Ureter (tissue), 1 donor: ENCODE measurements around the gene BICC1. TPM values are rescaled to one million over a fixed set of nuclear protein-coding genes. Genes with fewer than 3 reads are reported as not detected.

Experiments
- DNase-seq: peaks from one replicate; pipeline ENCODE4 v3.0.0-alpha.2; 2020; ENCODE audit warnings: low spot score
- total RNA-seq: library from RNA; stranded (reverse); gene quantifications from one replicate; pipeline ENCODE4 v1.2.4, GENCODE V29; 2023
- donor health status: DM: yes; HTN: yes; CAD: no.

Gene BICC1
- total RNA-seq, 1 donor from 2014 or later, result 13.5 TPM

- no peak for DNase-seq
Measured at GRCh38 chr10:58701405-58702135, 188.9 kb downstream of the BICC1 start.

GRCh38 chr10:58704226-58704625 lies 191.6 kb downstream of the BICC1 start:
- no peak for DNase-seq

- DNase-seq, result no peak
Measured at GRCh38 chr10:58704671-58705141, 192.0 kb downstream of the BICC1 start.

- no peak for DNase-seq
Measured at GRCh38 chr10:58706836-58707235, 194.2 kb downstream of the BICC1 start.

- no peak for DNase-seq
Measured at GRCh38 chr10:58712141-58712540, 199.5 kb downstream of the BICC1 start.

GRCh38 chr10:58712982-58713381 lies 200.3 kb downstream of the BICC1 start:
- DNase-seq, result no peak

- no peak for DNase-seq
Measured at GRCh38 chr10:58714409-58714808, 201.7 kb downstream of the BICC1 start.

- DNase-seq, result no peak
Measured at GRCh38 chr10:58715061-58715460, 202.4 kb downstream of the BICC1 start.

GRCh38 chr10:58718596-58718995 lies 205.9 kb downstream of the BICC1 start:
- no peak for DNase-seq

- DNase-seq, result no peak
Measured at GRCh38 chr10:58721601-58722281, 209.1 kb downstream of the BICC1 start.

GRCh38 chr10:58723186-58723585 lies 210.5 kb downstream of the BICC1 start:
- no peak for DNase-seq

- no peak for DNase-seq
Measured at GRCh38 chr10:58723966-58724365, 211.3 kb downstream of the BICC1 start.

GRCh38 chr10:58724781-58725180 lies 212.1 kb downstream of the BICC1 start:
- DNase-seq, result no peak

GRCh38 chr10:58725901-58726300 lies 213.2 kb downstream of the BICC1 start:
- no peak for DNase-seq

GRCh38 chr10:58727633-58728032 lies 215.0 kb downstream of the BICC1 start:
- no peak for DNase-seq

- DNase-seq, result no peak
Measured at GRCh38 chr10:58731276-58731675, 218.6 kb downstream of the BICC1 start.

- DNase-seq, result no peak
Measured at GRCh38 chr10:58733436-58733835, 220.8 kb downstream of the BICC1 start.

GRCh38 chr10:58734116-58734515 lies 221.4 kb downstream of the BICC1 start:
- DNase-seq, result no peak

- no peak for DNase-seq
Measured at GRCh38 chr10:58734664-58735063, 222.0 kb downstream of the BICC1 start.

GRCh38 chr10:58735087-58735486 lies 222.4 kb downstream of the BICC1 start:
- no peak for DNase-seq

- DNase-seq, result no peak
Measured at GRCh38 chr10:58740620-58741369, 228.1 kb downstream of the BICC1 start.

- no peak for DNase-seq
Measured at GRCh38 chr10:58741673-58742072, 229.0 kb downstream of the BICC1 start.

- DNase-seq, result no peak
Measured at GRCh38 chr10:58742141-58742540, 229.5 kb downstream of the BICC1 start.
